Lower leg skin (tissue), 4 donors: ENCODE measurements around the gene DIPK2A. TPM values are rescaled to one million over a fixed set of nuclear protein-coding genes. Genes with fewer than 3 reads are reported as not detected.

Experiments
- DNase-seq, 2 donors: peaks; one replicate each; pipeline ENCODE4 v3.0.0-alpha.2; 2019; ENCODE audit warnings: low spot score in 2 of 2
- H3K4me3 ChIP-seq: fragments of 200-600 bp; sonication (generic); 2 replicates; pipeline ENCODE4 v1.5.1; 2017; ENCODE audit warnings: mild to moderate bottlenecking, low read depth; ENCODE audit not compliant: poor library complexity, severe bottlenecking
- POLR2A ChIP-seq, 2 donors: fragments of 450-650 bp; IDR thresholded peaks; one replicate each; pipeline ENCODE4 v1.6.1; 2016 to 2017; ENCODE audit warnings: antibody characterized with exemption in 2 of 2, mild to moderate bottlenecking in 1 of 2, moderate library complexity in 1 of 2
- WGBS, 2 donors: methylation state at CpG; one replicate each; pipeline ENCODE4 v1.1.5; 2018; 5-methylcytosine and 5-hydroxymethylcytosine counted together
- intact Hi-C: fragments of 100-400 bp; cut with DNase I; formaldehyde crosslinking; loops from one replicate; pipeline ENCODE4 v1.15.0; 2023; ENCODE audit warnings: low total_unique reads
- total RNA-seq, 4 donors: library from RNA; depleted of rRNA; stranded (reverse); fragments of >200 nt; gene quantifications; one replicate each; pipeline ENCODE4 v1.1.0, GENCODE V29; 2016
- TF ChIP-seq, protein P1 (sequence below), 3 donors: fragments of 450-650 bp; IDR thresholded peaks; one replicate each; pipeline ENCODE4 v1.5.1; 2016; ENCODE audit warnings: antibody characterized with exemption in 3 of 3, mild to moderate bottlenecking in 3 of 3, moderate library complexity in 2 of 3

The DIPK2A gene
- total RNA-seq, 4 donors from 2014 or later, result 37.3 to 55.5 (median 42.6) TPM

- intact Hi-C loops, result no loop called here
- DNase-seq, result peak; percentile 35 to 91
- H3K4me3 ChIP-seq, result peak overlapping the region; percentile 95
- WGBS, 2 donors, result 0 to 1% methylated on average over 31 to 37 of the region's 37 CpGs
- TF ChIP-seq, protein P1, sequence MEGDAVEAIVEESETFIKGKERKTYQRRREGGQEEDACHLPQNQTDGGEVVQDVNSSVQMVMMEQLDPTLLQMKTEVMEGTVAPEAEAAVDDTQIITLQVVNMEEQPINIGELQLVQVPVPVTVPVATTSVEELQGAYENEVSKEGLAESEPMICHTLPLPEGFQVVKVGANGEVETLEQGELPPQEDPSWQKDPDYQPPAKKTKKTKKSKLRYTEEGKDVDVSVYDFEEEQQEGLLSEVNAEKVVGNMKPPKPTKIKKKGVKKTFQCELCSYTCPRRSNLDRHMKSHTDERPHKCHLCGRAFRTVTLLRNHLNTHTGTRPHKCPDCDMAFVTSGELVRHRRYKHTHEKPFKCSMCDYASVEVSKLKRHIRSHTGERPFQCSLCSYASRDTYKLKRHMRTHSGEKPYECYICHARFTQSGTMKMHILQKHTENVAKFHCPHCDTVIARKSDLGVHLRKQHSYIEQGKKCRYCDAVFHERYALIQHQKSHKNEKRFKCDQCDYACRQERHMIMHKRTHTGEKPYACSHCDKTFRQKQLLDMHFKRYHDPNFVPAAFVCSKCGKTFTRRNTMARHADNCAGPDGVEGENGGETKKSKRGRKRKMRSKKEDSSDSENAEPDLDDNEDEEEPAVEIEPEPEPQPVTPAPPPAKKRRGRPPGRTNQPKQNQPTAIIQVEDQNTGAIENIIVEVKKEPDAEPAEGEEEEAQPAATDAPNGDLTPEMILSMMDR (IDR thresholded peaks at IDR 0.05), result no peak
- no peak for TF ChIP-seq POLR2A (IDR thresholded peaks at IDR 0.05)
Observed at GRCh38 chr3:143970773-143971358, 757 bp upstream of the DIPK2A start.

- WGBS, 2 donors, result 0 to 1% methylated on average over 8 to 14 of the region's 42 CpGs
- H3K4me3 ChIP-seq, result peak overlapping the region; percentile 95
- peak in 1 of 2 donors; percentile 94 for DNase-seq
- TF ChIP-seq POLR2A (IDR thresholded peaks at IDR 0.05), result no peak
- TF ChIP-seq, protein P1 (IDR thresholded peaks at IDR 0.05), result no peak
- intact Hi-C loops, result no loop called here
Observed at GRCh38 chr3:143972155-143972504, 507 bp downstream of the DIPK2A start.

GRCh38 chr3:143972505-143973258 is 1.1 kb downstream of the DIPK2A start:
- TF ChIP-seq POLR2A (IDR thresholded peaks at IDR 0.05), result no peak
- TF ChIP-seq, protein P1 (IDR thresholded peaks at IDR 0.05), result no peak
- DNase-seq, result peak; percentile 79 to 92
- WGBS, 2 donors, result 0 to 1% methylated on average over 21 to 48 of the region's 83 CpGs
- H3K4me3 ChIP-seq, result peak overlapping the region; percentile 95
- intact Hi-C loops, result no loop called here

- no peak for TF ChIP-seq POLR2A (IDR thresholded peaks at IDR 0.05)
- TF ChIP-seq, protein P1 (IDR thresholded peaks at IDR 0.05), result no peak
- peak in 1 of 2 donors; percentile 19 for DNase-seq
- peak overlapping the region; percentile 95 for H3K4me3 ChIP-seq
- 0 to 1% methylated on average over 28 of the region's 28 CpGs for WGBS, 2 donors
- intact Hi-C loops, result no loop called here
Observed at GRCh38 chr3:143973259-143974021, 1.8 kb downstream of the DIPK2A start.

GRCh38 chr3:143974271-143975238 is 2.9 kb downstream of the DIPK2A start:
- H3K4me3 ChIP-seq, result no peak overlapping the region
- intact Hi-C loops, result no loop called here
- DNase-seq, result no peak
- TF ChIP-seq POLR2A (IDR thresholded peaks at IDR 0.05), result no peak
- TF ChIP-seq, protein P1 (IDR thresholded peaks at IDR 0.05), result no peak
- 26 to 36% methylated on average over 6 of the region's 6 CpGs for WGBS, 2 donors
